NK-92 (cell line): ENCODE measurements around the gene GCLC.
"Not testable (repeated sequence)": the region's sequence is repeated elsewhere in the genome, so short reads cannot be mapped to it uniquely, and the experiment has no call there.

Experiments used
- DNase-seq: peaks from one replicate; lab custom pipeline; 2025; ENCODE audit not compliant: unreplicated experiment; lab: John Stamatoyannopoulos, UW

GCLC gene

GRCh38 chr6:53495506-53496499 lies 49.1 kb downstream of the GCLC start:
- no peak for DNase-seq

- no peak for DNase-seq
Measured at GRCh38 chr6:53494076-53494475, 50.8 kb downstream of the GCLC start.

- no peak for DNase-seq
Measured at GRCh38 chr6:53493635-53494025, 51.3 kb downstream of the GCLC start.

- no peak for DNase-seq
Measured at GRCh38 chr6:53492860-53493634, 51.9 kb downstream of the GCLC start.

GRCh38 chr6:53487080-53487479 lies 57.8 kb downstream of the GCLC start:
- no peak for DNase-seq

- DNase-seq, result no peak
Measured at GRCh38 chr6:53486679-53487078, 58.2 kb downstream of the GCLC start.

GRCh38 chr6:53484476-53485280 lies 60.2 kb downstream of the GCLC start:
- DNase-seq, result no peak

- no peak for DNase-seq
Measured at GRCh38 chr6:53483423-53484353, 61.2 kb downstream of the GCLC start.

GRCh38 chr6:53481323-53481722 lies 63.6 kb downstream of the GCLC start:
- DNase-seq, result no peak

GRCh38 chr6:53480774-53481173 lies 64.1 kb downstream of the GCLC start:
- not testable (repeated sequence) for DNase-seq

GRCh38 chr6:53479871-53480270 lies 65.0 kb downstream of the GCLC start:
- no peak for DNase-seq

- DNase-seq, result no peak
Measured at GRCh38 chr6:53476964-53477363, 67.9 kb downstream of the GCLC start.

GRCh38 chr6:53474010-53474409 lies 70.9 kb downstream of the GCLC start:
- DNase-seq, result no peak

- DNase-seq, result no peak
Measured at GRCh38 chr6:53469163-53469562, 75.7 kb downstream of the GCLC start.

- no peak for DNase-seq
Measured at GRCh38 chr6:53466257-53466656, 78.6 kb downstream of the GCLC start.

- DNase-seq, result no peak
Measured at GRCh38 chr6:53465732-53466131, 79.2 kb downstream of the GCLC start.

- DNase-seq, result no peak
Measured at GRCh38 chr6:53464927-53465460, 79.9 kb downstream of the GCLC start.

GRCh38 chr6:53464483-53464882 lies 80.4 kb downstream of the GCLC start:
- no peak for DNase-seq

- DNase-seq, result no peak
Measured at GRCh38 chr6:53461696-53462095, 83.2 kb downstream of the GCLC start.
